ENCODE results near the gene C19orf67.
"Not testable (repeated sequence)": the region's sequence is repeated elsewhere in the genome, so short reads cannot be mapped to it uniquely, and the experiment has no call there.

Gene C19orf67

DNA sequence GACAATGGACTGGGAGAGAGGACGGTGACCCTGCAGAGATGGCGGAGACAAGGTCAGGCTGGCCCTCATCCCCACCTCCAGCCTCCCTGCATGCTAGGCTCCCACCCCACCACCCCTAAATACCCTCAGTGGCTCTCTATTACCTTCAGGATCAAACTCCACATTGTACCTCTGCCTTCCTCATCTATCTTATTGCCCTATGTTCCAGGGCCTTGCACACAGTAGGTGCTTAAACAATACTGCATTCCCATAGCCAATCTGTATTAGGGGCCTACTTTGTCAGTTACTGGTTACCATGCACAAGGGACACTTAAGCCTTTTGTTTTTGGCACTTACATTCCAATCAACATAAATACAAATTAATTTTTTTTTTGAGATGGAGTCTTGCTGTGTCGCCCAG, 30.2 kb downstream of the C19orf67 start:
- DNase-seq: no peak

DNA sequence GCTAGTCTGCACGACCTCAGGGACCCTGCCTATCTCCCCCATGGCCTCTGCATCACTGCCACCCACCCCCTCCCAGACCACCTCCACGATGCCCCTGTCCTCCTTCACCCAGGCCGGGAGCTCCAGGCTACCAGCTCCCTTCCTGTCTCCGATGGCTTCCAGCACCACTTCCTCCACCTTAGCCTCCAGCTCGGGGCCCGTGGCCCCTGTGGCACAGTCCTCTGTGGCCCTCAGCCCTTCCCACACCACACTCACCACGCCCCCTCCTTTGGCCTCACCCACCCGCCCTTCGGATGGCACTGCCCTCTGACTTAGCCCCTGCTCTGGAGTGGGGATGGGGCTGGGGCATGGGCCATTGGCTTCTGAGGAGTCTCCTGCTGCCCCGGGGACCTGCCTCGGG, 30.9 kb downstream of the C19orf67 start:
- no peak for DNase-seq

DNA sequence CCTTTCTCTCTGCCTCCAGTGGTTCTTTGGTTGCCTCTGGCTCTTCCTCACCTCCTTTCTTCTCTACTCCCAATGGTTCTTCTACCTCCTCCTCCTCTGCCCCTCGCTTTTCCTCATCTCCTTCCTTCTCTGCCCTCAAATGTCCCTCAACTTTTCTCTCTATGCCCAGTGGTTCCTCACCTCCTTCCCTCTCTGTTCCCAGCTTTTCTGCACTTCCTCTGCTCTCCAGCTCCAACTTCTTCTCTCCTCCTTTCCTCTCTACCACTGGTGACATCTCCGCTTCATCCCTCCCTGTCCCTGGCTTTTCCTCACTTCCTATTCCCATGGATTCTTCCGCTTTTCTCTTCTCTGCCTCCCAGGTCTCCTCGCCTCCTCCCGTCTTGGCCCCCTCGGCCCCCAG, 31.5 kb downstream of the C19orf67 start:
- no peak for DNase-seq

DNA sequence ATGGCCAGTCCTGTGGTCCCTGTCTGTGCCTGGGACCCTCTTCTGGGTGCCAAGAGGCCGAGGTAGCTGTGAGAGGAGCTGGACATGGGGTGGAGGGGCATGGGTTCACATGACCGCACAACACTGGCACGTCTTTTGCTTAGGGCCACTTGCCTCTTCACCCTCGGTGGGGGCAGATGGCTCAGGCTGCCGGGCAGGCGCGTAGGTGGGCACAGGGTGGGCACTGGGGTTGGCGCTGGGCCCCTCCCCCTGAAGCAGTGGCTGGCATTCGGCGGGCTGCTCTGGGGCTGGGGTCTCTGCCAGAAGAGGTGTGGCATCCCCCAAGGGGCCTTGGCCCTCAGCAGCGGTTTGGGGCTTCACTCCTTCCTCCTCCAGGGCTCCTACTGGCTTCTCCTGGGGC, 32.1 kb downstream of the C19orf67 start:
- DNase-seq: no peak

DNA sequence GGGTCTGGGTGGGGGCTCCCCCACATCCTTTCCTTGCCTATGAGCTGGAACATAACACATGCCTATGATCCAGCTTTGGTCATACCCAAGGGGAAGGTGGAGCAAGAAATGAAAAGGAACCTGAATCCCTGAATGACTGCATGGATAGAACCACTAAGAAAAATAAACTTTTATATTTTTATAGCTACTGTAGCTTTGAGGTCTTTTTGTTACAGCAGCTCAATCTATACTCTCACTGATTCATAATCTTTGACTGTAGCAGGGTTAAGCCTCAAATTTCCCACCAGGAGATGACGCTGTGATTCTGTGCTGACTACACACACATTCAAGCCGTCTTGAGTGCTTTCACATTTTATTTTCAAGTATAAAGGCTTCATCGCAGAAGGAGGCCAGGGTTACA, 32.6 kb downstream of the C19orf67 start:
- DNase-seq: no peak

DNA sequence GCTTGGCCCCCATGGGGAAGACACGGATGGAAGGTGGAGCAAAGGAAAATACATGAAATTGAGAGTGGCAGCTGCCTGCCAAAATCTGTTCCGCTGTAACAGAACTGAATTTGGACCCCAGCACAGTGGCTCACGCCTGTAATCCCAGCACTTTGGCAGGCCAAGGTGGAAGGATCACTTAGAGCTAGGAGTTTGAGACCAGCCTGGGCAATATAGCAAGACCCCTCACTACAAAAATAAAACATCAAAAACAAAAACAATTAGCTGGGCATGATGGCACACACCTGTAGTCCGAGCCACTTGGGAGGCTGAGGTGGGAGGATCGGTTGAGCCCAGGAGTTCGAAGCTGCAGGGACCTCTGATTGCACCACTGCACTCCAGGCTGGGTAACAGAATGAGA, 33.1 kb downstream of the C19orf67 start:
- DNase-seq: no peak

DNA sequence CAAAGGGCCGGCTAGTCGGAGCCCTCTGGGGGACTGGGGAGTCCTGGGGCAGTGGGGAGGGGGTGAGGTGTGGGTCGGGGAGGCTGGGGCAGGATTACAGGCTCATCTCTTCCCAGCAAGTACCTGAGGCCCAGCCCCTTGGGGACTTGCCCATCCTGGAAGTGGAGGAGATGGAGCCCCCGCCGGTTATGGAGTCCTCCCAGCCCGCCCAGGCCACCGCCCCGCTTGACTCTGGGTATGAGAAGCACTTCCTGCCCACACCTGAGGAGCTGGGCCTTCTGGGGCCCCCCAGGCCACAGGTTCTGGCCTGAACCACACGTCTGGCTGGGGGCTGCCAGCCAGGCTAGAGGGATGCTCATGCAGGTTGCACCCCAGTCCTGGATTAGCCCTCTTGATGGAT, 33.6 kb downstream of the C19orf67 start:
- DNase-seq: no peak

DNA sequence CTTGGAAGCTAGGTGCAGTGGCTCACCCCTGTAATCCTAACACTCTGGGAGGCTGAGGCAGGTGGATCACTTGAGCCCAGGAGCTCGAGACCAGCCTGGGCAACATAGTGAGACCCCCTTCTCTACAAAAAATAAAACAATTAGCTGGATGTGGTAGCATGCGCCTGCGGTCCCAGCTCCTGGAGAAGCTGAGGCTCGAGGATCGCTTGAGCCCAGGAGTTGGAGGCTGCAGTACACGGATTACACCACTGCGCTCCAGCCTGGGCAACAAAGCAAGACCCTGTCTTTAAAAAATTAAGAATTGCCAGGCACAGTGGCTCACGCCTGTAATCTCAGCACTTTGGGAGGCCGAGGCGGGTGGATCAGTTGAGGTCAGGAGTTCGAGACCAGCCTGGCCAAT, 34.6 kb downstream of the C19orf67 start:
- DNase-seq: not testable (repeated sequence)

DNA sequence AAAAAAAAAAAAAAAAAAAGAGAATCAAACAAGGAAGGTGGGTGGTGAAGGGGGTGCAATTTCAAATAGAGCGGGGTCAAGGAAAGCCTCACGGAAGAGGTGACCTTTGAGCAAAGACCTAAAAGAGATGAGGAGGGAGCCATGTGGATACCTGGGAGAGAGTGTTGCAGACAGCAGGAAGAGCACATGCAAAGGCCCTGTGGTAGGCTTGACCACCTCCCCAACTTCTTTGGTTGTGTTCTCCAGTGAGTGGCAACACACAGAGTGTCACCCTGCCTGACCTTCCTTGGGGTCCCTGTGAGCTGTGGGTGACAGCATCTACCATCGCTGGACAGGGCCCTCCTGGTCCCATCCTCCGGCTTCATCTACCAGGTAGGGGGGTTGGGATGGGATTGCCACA, 35.1 kb downstream of the C19orf67 start:
- DNase-seq: no peak

DNA sequence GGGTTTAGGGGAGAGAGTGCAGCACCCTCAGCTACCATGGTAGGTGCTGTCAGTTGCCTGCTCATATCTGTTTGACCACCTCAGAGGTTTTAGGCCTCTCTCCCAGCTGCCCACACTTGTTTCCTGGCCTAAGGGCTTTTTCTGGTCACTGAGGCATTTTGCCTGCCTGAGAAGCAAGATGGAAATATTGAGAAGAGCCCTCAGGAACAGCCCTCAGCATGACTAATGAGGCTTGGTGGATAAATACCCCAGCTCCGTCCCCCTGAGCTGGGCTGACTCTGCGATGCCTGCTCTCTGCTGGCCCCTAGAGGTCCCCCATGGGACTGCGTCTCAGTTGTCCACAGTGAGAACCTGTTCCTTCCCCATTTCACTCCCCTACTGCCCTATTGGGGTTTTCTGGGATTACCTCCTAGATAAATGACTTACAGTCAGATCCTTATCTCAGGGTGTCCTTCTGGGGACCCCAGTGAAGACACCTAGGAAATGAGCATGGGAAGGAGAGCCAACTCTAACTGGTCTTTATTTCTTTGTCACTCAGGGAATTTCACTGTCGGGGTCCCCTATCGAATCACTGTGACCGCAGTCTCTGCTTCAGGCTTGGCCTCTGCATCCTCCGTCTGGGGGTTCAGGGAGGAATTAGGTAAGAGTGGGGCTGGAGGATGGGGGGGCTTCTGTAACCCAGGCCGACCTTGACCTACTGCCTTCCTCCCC, 37.0 kb downstream of the C19orf67 start:
- peak; percentile 75 to 81 for DNase-seq

DNA sequence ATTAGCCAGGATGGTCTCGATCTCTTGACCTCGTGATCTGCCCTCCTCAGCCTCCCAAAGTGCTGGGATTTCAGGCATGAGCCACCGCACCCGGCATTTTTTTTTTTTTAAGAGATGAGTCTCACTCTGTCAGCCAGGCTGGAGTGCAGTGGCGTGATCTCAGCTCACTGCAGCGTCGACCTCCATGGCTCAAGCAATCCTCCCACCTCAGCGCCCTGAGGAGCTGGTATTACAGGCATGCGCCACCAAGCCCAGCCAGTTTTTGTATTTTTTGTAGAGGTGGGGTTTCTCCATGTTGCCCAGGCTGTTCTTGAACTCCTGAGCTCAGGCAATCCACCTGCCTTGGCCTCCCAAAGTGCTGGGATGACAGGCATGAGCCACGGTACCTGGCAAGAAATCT, 37.7 kb downstream of the C19orf67 start:
- not testable (repeated sequence) for DNase-seq

DNA sequence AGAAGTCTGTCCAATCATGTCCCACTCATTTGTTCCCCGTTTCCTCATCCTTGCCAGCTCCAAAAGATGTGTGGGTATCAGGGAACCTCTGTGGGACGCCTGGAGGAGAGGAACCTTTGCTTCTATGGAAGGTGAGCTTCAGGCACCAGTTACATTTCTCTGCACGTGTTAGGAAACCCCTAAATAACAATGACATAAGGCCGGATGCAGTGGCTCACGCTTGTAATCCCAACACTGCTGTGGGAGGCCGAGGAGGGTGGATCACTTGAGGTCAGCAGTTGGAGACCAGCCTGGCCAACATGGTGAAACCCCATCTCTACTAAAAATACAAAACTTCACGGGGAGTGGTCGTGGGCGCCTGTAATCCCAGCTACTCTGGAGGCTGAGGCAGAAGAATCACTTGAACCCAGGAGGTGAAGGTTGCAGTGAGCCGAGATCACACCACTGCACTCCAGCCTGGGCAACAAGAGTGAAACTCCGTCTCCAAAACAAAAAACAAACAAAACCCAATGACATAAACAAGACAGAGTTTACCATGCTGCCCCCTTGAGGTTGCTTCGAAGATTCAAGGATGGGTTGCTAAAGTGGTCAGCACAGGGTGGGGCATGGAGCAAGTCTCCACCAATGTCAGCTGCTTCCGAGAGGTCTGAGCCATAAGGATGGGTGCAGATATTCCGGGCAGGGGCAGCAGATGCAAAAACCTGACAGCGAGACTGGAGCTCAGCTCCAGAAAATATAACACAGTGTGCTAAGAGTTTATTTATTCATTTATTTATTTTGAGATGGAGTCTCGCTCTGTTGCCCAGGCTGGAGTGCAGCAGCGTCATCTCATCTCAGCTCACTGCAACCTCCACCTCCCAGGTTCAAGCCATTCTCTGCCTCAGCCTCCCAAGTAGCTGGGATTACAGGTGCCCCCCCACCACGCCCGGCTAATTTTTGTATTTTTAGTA, 42.6 kb downstream of the C19orf67 start:
- DNase-seq: peak; percentile 67 to 73

DNA sequence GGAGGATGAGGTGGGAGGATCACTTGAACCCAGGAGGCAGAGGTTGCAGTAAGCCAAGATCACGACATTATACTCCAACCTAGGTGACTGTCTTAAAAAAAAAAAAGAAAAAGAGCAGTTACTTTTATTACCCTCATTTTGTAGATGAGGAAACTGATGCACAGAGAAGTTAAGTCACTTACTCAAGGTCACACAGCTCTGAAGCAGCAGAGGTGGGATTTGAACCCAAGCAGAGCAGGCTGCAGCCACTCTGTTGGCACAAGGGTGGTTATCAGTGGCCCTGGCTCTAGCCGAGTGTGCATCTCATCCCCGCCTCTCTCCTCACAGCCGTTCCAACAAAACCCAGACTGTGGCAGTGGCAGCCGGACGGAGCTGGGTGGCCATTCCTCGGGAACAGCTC, 46.4 kb downstream of the C19orf67 start:
- no peak for DNase-seq

DNA sequence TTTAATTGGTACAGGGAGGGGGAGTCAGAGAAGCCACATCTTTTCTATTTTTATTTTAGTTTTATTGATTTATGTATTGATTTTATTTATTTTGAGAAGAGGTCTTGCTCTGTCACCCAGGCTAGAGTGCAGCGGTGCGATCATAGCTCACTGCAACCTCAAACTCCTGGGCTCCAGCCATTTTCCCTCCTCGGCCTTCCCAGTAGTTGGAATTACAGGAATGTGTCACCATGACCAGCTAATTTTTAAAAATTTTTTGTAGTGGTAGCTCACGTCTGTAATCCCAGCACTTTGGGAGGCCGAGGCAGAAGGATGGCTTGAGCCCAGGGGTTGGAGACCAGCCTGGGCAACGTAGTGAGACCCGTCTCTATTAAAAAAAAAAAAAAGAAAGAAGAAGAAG, 49.9 kb downstream of the C19orf67 start:
- no peak for DNase-seq

DNA sequence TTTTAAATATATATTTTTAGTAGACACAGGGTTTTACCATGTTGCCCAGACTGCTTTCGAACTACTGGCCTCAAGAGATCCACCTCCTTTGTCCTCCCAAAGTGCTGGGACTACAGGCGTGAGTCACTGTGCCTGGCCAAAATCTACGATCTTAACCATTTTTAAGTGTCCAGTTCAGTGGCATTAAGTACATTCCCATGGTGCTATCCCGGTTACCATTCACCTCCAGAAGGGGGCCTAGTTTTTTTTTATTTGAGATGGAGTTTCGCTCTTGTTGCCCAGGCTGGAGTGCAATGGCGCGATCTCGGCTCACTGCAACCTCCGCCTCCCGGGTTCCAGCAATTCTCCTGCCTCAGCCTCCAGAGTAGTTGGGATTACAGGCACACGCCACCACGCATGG, 50.4 kb downstream of the C19orf67 start:
- not testable (repeated sequence) for DNase-seq

DNA sequence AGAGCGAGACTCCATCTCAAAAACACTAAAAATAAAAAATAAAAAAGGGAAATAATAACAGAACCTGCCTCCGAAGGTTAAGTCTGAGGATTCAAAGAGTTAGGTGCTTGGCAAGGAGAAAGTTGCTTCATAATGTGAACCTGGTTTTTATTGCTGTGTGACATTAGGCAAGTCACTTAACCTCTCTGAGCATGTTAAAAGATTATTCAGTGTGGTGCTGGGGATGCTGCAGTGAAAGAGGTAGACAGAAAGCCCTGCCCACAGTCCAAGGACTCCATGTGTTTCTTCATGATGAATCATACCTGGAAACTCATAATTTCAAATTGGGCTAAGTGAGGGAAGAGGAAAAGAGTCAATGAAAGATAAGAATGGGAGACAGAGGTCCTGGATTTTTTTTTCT, 51.6 kb downstream of the C19orf67 start:
- DNase-seq: no peak

DNA sequence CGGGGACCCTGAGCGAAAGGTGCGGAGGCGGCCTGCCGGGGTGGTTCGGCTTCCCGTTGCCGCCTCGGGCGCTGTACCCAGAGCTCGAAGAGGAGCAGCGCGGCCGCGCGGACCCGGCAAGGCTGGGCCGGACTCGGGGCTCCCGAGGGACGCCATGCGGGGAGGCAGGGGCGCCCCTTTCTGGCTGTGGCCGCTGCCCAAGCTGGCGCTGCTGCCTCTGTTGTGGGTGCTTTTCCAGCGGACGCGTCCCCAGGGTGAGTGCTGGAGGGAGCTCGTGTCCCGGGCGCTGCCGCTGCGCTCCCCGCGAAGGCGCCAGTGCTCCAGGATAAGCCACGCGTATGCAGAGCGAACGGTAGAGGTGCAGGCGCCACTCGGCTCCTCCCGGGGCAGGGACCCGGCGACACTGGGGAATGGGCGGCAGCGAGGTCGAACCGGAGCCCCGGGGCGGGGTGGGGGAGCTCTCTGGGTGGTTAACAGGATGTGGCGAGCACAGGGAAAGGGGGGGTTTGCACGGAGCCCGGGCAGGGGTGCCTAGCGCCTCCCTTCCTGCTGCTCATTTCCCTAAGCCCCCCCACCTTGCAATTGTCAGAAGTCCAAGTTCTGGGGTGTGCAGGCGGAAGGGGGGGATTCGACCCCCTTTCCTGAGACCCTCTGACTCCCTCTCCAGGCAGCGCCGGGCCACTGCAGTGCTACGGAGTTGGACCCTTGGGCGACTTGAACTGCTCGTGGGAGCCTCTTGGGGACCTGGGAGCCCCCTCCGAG, 53.7 kb downstream of the C19orf67 start, which contains the start of gene IL27RA:
Gene IL27RA, plus strand, starts transcription at position 44 of the 762 bp plus-strand sequence. Its CDS starts 111 bp downstream, at position 155.
- peak; percentile 83 to 84 for DNase-seq
